Parietal lobe (tissue), 1 donor: ENCODE results near the gene HIRIP3. TPM values are rescaled to one million over a fixed set of nuclear protein-coding genes. Genes with fewer than 3 reads are reported as not detected.

ENCODE experiments used
- total RNA-seq: library from RNA; depleted of rRNA; stranded (reverse); fragments of >200 nt; gene quantifications from one replicate; pipeline ENCODE4 v1.2.3, GENCODE V29; 2014

HIRIP3 gene, protein sequence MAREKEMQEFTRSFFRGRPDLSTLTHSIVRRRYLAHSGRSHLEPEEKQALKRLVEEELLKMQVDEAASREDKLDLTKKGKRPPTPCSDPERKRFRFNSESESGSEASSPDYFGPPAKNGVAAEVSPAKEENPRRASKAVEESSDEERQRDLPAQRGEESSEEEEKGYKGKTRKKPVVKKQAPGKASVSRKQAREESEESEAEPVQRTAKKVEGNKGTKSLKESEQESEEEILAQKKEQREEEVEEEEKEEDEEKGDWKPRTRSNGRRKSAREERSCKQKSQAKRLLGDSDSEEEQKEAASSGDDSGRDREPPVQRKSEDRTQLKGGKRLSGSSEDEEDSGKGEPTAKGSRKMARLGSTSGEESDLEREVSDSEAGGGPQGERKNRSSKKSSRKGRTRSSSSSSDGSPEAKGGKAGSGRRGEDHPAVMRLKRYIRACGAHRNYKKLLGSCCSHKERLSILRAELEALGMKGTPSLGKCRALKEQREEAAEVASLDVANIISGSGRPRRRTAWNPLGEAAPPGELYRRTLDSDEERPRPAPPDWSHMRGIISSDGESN
- 18.8 TPM for total RNA-seq

DNA sequence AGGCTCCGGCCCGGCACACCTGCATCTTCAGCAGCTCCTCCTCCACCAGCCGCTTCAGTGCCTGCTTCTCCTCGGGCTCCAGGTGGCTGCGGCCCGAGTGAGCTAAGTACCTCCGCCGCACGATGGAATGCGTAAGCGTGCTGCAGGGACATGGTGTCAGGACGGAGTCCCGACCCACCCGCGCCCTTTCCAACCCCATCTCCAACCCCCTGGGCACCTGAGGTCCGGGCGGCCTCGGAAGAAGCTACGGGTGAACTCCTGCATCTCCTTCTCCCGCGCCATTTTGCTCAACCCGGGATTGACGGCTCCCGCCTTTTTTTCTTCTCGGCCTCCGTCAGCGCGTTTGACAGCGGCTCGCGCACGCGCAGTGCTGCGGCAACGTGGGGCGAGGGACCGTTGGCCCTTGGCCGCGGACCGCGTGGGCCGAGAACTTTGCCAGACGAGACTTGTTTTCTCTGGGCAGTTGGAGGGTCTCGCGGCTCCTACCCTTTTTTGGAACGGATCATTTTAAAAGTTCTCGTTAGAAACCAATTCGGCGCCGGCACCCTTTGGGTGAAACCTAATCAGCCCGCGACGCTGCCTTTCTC, at the start of gene HIRIP3:
Gene HIRIP3, minus strand, starts transcription at position 294 of the 587 bp plus-strand sequence. Its CDS starts 12 bp downstream, at position 282.

DNA sequence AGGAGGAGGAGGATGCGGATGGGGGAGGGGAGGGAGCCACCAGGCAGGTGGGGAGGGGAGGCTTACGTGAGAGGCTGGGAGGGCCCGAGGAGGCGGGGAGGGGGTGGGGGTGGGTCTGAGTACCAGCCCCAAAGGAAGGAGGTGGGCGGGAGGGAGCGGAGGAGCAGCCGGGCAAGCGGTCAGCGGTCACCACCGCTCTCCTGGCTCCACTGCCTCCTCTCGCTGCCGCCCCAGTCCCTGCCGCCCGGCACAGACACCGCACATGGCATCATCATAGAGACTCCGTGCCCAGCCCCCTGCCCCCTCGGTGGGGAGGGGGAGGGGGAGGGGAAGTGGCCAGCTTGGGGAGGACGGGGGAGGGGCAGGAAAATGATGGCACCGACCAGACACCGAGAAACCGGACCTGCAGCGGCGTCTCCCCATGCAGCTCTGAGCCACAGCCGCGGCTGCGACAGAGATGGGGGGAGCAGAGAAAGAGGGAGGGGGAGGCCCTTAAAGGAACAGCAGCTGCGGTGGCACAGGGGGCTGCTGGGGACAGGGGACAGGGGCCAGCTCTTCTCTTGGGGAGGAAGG, 35.5 kb upstream of the HIRIP3 start, which contains the start of gene TLCD3B:
Gene TLCD3B, minus strand, starts transcription at position 431 of the 573 bp plus-strand sequence. CDS start 744 bp downstream, outside the sequence.

DNA sequence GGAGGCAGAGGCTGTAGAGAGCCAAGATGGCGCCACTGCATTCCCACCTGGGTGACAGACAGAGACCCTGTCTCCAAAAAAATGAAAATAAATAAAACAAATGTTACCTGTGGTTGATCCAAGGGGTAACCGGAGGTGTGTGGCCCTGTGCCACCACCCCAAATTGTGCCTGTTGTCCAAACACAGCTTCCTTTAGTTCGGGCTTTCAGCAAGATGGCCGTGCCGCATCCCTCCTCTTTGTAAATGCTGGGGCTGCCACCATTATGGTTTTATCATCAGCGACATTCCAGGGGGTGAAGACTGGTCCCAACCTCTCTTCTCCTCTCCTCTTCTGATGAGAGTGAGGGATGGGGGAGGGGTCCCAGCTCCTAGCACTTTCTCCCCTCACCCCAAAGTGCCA, 27.5 kb upstream of the HIRIP3 start, which contains the start of gene C16orf92:
Gene C16orf92, plus strand, starts transcription at position 312 of the 400 bp plus-strand sequence. CDS start 143 bp downstream, outside the sequence.

DNA sequence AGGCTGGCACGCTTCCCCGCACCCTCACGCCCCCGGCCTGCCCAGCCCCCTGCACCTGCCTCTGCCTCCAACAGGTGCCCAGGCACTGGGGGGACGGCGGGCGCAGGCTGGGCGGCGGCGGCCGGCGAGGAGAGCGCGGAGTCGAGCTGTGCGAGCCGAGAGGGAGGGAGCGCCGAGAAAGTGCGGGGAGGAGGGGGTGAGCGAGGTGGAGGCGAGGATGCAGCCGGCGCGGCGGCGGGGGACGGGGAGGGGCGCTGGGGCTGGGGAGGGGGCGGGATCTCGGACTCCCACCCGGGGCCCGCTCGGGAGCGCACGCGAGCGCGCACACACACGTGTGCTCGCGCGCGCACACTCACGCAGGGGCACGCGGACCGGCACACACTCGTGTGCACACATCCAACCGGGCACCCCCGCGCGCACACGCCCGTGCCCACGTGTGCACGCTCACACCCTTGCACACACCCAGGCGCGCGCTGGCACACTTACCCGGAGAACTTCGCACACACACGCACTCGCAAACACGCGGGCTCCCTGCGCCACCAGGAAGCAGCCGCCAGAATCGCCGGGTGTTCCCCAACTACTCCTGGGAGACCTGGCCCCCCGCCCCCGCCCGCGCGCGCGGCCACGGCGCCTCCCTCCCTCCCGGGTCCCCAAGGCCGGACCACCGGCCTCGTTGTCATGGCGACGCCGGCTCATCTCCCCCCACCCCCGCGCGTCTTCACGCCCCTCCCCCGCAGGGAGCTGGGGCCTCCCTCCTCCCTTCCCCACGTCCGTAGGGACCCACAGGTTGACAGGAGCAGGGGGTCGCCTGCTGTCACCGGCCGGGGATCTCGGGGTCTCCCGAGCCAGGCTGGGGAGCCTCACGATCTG, 15.7 kb upstream of the HIRIP3 start, which contains the start of gene DOC2A:
Gene DOC2A, minus strand, starts transcription at position 184 of the 870 bp plus-strand sequence. CDS start 805 bp downstream, outside the sequence.

DNA sequence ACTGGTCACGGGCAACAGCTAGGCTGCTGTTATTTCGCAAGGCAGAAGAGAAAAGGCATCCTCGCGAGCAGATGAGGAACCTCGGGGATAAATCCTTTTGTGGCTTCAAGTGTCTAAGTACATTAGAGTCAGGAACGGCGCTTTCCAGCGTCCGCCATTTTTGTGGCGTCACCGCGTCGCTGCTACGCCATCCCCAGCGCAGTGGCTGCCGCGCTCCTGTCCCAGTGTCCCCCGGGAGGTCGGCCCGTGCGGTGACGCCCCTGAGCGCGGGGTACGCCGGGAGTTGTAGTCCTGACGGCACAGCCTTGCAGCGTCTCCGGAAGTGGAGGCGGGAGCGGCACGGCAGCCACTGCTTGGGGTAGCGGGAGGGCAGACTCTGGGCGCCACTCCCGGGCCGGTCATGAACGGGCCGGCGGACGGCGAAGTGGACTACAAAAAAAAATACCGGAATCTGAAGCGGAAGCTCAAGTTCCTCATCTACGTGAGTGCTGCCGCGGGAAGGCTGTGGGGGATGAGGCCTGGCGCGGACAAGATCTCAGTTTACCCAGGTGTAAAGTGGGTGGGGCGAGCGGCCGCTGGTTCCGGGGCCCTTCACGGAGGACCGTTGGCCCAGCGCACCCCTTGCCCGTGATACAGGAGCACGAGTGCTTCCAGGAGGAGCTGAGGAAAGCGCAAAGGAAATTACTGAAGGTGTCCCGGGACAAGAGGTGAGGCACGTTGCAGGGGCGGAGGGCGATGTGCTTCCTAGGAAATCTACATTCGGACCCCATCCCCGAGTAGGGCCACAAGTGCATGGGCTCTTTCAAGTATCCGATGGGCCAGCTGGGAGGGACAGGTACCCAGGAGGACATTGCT, 721 bp upstream of the HIRIP3 start, which contains the start of gene INO80E:
Gene INO80E, plus strand, starts transcription at position 331 of the 855 bp plus-strand sequence. Its CDS starts 70 bp downstream, at position 401.

DNA sequence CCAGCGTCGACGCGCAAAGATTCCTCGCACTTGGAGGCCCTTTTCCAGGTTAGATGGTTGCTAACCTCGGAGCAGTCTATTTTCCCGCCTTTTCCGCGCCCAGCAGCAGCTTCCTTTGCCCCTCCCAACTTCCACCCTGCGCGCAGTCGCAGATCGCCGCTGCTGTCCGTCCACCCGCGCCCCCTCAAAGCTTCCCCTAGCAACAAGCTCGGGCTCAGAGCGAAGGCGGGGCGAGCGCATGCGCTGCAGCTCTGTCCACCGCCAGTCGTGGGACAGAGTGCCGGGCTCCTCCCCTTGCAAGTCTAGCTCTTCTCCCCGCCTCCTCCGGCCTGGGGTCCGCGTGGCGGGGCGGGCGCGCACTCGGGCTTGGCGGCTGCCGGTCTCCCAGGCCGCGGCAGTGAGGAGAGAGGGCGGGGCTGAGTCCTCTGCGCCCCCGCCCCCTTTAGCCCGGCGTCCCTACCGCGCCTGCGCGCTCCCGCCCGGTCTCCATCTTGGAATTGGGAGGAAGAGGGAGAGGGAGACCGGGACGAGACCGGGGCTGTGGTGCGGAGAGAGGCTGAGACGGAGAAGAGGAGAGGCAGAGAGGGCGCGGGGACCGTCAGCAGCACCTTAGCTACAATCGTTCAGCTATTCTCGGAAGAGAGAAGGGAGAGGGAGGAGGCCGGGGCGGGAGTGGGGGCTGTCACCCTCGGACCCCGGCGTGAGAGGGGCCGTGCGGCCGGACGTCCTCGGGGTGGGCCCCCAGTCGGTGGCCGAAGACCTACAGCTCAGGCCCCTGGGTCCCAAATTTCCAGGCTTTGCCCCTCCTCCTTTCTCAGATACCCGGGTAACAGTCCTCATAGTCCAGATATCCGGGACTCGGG, 21.8 kb downstream of the HIRIP3 start, which contains the start of gene TAOK2:
Gene TAOK2, plus strand, starts transcription at position 485 of the 863 bp plus-strand sequence. CDS start 3,905 bp downstream, outside the sequence.

DNA sequence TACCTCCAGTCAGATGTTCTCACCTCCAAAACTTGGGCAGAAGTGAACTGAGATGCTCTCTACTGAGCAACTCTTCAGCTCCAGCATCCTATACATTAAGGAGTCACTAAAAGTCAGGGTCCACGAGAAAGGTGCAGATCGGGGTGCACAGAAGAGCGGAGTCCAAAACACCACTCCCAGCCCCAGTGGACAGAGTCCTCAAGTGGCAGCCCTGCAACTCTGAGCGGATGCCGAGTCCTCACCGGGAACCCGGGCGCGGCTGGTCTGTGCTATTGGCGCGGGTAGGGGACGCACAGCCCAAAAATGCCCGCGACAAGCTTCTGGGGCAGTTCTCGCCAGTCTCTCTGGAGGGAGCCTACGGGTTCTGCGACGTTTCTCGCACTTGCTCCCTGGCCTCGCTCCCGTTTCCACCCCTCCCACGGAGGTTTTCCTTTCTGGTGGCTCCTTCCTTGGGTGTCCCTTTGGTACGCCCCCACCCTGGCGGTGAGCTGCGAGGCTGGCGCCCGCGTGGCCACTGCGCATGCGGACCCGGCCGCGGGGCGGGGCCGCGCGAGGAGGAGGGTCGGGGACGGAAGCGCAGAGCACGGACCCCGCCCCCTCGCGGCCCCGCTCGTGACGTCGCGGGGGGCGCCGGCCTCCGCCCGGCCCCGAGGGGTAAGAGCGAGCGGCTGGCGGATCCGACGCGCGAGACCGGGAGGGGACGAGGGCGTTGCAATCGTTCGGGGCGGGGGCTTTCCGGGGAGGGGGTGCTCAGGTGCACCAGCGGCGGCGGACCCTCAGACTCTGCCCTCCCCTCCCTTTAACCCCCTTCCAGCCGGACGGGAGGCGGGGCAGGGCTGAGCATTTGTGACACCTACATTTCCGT, 33.7 kb downstream of the HIRIP3 start, which contains the start of gene TMEM219:
Gene TMEM219, plus strand, starts transcription at position 601 of the 865 bp plus-strand sequence. CDS start 1,065 bp downstream, outside the sequence.

Other genes starting within 250 kb of the HIRIP3 start
- 0.31 TPM for gene C16orf54, start 249.6 kb downstream of the HIRIP3 start, total RNA-seq
- gene ZG16, start 217.4 kb downstream of the HIRIP3 start, total RNA-seq = not detected
- gene KIF22, start 204.9 kb downstream of the HIRIP3 start, total RNA-seq = 52.9 TPM
- gene MAZ, start 189.1 kb downstream of the HIRIP3 start, total RNA-seq = 292 TPM
- gene PRRT2, start 183.4 kb downstream of the HIRIP3 start, total RNA-seq = 36.0 TPM
- gene PAGR1, start 179.5 kb downstream of the HIRIP3 start, total RNA-seq = 18.8 TPM
- 5.6 TPM for gene MVP, start 175.2 kb downstream of the HIRIP3 start, total RNA-seq
- 48.8 TPM for gene CDIPT, start 132.4 kb downstream of the HIRIP3 start, total RNA-seq
- gene SEZ6L2, start 96.1 kb downstream of the HIRIP3 start, total RNA-seq = 52.0 TPM
- 13.1 TPM for gene ASPHD1, start 95.1 kb downstream of the HIRIP3 start, total RNA-seq
- gene KCTD13, start 69.4 kb downstream of the HIRIP3 start, total RNA-seq = 36.6 TPM
- 25.4 TPM for gene TMEM219, start 33.5 kb downstream of the HIRIP3 start, total RNA-seq
- 55.4 TPM for gene TAOK2, start 21.7 kb downstream of the HIRIP3 start, total RNA-seq
- gene INO80E, start 624 bp upstream of the HIRIP3 start, total RNA-seq = 22.8 TPM
- gene DOC2A, start 15.4 kb upstream of the HIRIP3 start, total RNA-seq = 17.2 TPM
- gene C16orf92, start 27.6 kb upstream of the HIRIP3 start, total RNA-seq = not detected
- gene TLCD3B, start 35.7 kb upstream of the HIRIP3 start, total RNA-seq = 24.4 TPM
- 89.8 TPM for gene ALDOA, start 70.1 kb upstream of the HIRIP3 start, total RNA-seq
- gene PPP4C, start 80.4 kb upstream of the HIRIP3 start, total RNA-seq = 60.4 TPM
- gene TBX6, start 96.3 kb upstream of the HIRIP3 start, total RNA-seq = 0.31 TPM
- 29.1 TPM for gene YPEL3, start 100.6 kb upstream of the HIRIP3 start, total RNA-seq
- gene GDPD3, start 117.9 kb upstream of the HIRIP3 start, total RNA-seq = 1.9 TPM
- 26.0 TPM for gene MAPK3, start 127.6 kb upstream of the HIRIP3 start, total RNA-seq
- 26.3 TPM for gene CORO1A, start 188.0 kb upstream of the HIRIP3 start, total RNA-seq
- gene BOLA2B, start 198.0 kb upstream of the HIRIP3 start, total RNA-seq = 16.9 TPM
- 27.2 TPM for gene SLX1A, start 198.3 kb upstream of the HIRIP3 start, total RNA-seq
- 7.8 TPM for gene SULT1A3, start 203.6 kb upstream of the HIRIP3 start, total RNA-seq